HG02759 (cell line): Measurements from ENCODE around the gene RECQL5.
A peak's percentile ranks its signal among the peaks of the same experiment; 100 is the strongest.
"Not testable (repeated sequence)": the region's sequence is repeated elsewhere in the genome, so short reads cannot be mapped to it uniquely, and the experiment has no call there.

Experiments used
- ATAC-seq: cut with Tn5 transposase; IDR thresholded peaks from one replicate; pipeline ENCODE4 v1.9.1; 2021; ENCODE audit warnings: mild to moderate bottlenecking, moderate library complexity; ENCODE audit not compliant: unreplicated experiment

RECQL5 gene

DNA sequence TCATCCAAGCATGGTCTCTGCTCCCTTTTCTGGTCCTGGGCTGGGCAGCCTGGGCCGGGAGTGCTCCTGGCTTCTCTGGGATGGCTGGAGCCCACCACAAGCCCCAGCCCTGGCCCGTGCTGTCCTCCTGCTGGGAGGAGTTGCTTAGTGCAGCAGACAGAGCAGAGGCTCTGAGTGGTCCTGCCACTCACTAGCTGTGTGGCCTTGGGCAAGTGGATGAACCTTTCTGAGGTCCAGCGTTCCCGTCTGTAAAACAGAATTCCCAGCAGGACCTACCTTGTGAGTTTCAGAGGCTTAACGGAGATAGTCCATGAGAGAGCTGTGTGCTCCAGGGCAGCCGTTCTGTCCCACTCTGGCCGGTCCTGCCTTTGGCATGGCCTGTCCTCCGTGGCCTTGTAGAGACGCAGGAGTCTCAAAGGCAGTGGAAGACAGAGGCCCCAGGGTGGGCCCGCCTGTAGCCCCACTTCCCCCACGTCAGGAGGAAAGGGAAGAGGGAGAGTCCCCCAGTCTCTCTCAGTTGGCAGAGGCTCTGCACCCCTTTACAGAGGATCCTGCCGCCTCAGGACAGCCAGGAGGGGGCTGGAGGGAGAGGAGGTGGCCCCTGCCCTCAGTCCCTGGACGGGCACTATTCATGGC, 71.6 kb downstream of the RECQL5 start:
- ATAC-seq, result no peak

DNA sequence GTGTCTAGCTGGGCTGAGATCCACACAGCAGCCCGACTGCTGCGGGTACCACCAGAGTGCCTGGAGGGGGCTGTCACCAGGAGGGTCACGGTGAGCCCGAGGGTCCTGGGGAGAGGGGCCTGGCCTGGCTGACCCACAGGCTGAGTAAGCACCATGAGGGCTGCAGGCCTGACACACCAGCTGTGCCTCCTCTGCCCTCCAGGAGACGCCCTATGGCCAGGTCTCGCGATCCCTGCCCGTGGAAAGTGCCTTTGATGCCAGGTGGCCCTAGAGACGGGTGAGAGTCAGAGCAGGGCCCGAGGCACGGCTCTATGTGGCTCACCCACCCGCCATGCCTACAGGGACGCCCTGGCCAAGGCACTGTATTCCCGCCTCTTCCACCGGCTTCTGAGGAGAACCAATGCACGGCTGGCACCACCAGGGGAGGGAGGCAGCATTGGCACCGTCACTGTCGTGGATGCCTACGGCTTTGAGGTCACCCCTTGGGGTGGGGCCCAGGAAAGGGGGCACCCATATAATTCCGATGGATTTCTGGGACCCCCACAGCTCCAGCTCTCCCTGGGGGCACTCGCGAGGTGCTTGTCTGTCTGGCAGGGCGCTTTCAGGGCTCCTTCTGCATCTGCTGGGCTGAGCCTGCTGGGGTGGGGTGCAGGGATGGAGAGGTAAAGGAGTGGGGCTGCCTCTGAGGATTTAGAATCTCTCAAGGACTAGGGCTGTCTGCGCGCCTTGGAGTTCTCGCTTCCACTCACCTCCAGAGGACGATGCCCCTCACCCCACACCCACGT, 72.3 kb downstream of the RECQL5 start:
- ATAC-seq, result no peak

DNA sequence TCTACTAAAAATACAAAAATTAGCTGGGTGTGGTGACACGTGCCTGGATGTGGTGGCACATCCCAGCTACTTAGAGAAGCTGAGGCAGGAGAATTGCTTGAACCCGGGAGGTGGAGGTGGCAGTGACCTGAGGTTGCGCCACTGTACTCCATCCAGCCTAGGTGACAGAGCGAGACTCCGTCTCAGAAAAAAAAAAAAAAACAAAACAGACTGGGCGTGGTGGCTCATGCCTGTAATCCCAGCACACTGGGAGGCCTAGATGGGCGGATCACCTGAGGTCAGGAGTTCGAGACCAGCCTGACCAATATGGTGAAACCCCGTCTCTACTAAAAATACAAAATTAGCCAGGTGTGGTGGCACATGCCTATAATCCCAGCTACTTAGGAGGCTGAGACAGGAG, 73.5 kb downstream of the RECQL5 start:
- not testable (repeated sequence) for ATAC-seq

DNA sequence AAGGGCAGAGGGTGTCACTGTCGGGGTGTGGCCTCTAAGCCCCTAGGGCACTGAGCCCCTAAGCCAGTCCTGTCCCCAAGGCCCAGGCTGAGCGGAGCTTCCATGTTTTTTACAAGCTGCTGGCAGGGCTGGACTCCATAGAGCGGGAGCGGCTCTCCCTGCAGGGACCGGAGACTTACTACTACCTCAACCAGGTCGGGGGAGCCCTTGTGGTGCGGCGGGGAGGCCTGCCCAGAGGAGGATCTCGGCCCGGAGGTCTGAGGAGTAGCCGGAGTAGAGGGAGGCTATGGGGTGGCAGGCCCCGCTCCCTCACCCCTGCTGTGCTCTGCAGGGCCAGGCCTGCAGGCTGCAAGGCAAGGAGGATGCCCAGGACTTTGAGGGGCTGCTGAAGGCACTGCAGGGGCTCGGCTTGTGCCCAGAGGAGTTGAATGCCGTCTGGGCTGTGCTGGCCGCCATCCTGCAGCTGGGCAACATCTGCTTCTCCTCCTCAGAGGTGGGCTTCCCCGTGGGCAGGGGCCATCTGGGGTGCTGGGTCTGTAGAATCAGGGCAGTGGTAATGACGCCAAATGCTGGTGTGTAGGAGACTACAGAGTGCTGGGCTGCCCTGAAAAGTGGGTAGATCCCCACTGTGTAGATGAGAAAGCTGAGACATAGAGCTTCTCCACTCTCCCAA, 74.5 kb downstream of the RECQL5 start:
- ATAC-seq, result no peak

DNA sequence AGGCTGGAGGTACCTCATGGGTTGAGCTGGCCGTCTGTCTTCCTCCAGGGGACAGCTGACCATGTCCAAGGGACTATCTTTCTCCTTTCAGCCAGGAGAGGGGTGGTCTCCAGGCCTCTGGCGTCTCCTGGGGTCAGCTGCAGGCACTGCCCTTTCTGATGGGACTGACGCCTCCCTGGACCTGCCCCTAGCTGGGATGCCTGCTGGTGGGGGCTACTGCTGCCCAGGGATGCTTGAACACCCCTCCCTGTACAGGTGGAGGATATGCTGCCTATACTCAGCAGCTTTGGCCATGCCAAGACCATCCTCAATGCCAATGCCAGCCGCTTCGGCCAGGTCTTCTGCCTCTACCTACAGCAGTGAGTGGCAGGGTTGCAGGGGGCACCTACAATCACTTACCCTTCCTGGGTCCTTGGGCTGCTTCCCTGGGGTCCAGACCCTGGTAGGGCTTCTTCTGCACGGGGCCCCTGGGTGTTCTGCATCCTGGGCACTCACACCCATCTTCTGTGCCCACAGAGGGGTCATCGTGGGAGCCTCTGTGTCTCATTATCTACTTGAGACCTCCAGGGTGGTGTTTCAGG, 75.1 kb downstream of the RECQL5 start:
- no peak for ATAC-seq

DNA sequence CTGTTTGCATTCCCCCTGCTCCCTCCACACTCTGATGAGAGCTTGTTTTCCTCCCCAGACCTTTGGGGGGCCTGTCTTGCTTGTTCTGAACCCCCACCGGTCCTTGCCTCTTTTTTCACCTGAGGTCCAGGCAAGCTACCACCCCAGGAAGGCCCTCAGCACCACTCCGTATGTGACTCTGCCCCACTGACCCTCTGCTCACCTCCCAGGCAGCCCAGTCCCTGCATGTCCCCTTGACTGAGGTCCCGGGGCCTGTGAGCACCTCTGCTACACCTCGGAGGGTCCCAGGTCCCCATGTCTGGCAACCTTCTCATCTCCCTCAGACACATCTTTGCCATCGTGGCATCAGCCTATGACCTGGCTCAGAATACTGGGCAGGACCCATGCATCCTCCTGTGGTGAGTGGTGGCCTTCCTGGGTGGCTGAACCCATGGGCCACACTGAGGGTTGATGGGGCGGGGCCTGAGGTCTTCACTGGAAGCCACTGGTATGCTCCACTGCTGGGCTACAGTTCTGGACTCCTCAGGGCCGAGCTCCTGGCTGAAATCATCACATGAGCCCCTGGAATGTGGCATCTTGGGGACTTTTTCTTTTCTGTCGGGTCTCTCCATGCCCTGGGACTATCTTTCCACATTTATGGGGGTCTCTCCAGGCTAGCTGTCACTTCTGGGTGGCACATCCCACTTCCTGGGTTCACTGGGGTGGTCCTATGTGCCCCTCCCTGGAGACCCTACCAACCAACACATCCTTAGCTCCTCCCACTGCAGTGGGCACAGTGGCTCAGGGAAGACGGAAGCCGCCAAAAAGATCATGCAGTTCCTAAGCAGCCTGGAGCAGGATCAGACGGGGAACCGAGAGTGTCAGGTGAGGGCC, 75.9 kb downstream of the RECQL5 start:
- ATAC-seq, result no peak

DNA sequence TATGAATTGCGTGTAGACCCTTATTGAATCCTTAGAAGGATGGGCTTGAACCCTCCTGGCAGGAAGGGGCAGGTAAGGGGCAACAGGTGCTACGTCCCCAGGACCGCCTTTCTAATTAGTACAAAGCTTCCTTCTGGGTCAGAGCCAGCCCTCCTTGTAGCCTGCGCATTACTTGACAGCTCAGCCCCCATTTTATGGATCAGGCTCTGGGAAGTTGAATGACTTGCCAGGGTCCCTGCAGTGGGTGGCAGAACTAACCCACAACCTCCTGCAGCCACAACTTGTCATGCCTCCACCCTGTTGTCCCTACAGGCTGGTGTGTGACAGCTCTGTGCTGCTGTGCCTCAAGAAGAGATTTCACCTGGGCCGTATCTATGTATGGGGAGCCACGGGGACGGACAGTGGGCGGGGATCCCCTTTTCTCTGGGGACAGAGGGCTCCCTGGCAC, 76.6 kb downstream of the RECQL5 start:
- no peak for ATAC-seq

DNA sequence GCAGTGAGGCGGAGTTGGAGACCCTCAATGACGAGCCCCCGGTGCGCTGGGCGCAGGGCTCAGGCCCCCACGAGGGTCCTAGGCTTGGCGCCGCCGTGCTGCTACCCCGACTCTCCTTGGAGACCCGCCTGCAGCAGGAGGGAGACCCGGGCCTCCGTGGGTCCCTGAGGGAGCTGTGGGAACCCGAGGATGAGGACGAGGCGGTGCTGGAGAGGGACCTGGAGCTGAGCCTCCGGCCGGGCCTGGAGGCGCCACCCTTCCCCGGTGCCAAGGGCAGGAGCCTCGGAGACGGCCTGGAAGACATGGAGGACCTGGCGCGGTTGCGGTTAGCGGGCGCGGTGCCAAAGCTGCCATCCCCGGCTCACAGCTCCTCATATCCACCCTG, 77.0 kb downstream of the RECQL5 start:
- ATAC-seq, result no peak

DNA sequence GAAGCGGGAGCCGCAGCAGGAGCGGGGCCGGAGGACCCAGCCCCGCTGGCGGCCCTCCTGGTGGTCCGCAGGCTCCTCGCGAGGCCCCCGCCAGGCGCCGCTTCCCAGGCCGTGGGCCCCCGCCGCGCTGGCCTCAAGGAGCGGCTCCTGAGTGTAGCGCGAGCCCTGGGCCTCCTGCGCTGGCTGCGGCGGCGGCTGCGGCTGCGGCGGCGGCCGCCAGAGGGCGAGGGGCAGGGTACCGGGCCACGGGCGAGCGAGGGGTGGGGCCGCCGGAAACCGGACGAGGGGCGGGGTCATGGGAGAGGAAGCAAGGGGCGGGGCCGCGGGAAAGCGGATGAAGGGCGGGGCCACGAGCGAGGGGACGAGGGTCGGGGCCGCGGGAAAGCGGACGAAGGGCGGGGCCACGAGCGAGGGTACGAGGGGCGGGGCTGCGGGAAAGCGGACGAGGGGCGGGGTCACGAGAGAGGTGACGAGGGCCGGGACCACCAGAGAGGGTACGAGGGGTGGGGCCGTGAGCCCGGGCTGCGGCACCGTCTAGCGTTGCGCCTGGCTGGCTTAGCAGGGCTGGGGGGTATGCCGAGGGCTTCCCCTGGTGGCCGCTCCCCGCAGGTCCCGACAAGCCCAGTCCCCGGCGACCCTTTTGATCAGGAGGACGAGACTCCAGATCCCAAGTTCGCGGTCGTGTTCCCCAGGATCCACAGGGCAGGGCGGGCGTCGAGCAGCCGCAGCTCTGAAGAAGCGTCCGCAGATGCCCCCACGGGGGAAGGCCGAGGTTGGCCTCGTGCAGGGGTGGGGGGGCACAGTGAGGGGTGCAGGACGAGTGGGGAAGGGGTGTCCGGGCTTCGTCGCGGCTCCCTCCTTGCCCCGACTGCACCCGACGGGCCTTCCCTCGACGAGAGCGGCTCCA, 77.7 kb downstream of the RECQL5 start:
- ATAC-seq, result peak; percentile 86

DNA sequence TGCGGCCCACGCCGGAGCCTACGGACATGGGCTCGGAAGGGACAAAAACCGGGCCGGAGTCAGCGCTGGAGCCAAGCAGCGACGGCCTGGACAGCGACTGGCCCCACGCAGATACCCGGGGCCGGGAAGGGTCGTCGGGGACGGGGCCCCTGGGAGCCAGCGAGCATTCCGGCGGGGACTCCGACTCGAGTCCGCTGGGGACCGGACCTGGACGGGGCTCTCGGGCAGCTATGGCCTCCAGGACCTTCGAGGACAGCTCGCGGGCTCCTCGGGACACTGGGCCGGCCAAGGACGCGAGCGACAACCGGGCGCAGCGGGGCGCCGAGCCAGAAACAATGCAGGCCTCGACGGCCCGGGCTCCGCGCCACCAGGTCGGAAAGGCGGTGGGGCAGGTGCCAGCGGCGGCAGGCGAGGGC, 78.3 kb downstream of the RECQL5 start:
- ATAC-seq, result peak; percentile 23

DNA sequence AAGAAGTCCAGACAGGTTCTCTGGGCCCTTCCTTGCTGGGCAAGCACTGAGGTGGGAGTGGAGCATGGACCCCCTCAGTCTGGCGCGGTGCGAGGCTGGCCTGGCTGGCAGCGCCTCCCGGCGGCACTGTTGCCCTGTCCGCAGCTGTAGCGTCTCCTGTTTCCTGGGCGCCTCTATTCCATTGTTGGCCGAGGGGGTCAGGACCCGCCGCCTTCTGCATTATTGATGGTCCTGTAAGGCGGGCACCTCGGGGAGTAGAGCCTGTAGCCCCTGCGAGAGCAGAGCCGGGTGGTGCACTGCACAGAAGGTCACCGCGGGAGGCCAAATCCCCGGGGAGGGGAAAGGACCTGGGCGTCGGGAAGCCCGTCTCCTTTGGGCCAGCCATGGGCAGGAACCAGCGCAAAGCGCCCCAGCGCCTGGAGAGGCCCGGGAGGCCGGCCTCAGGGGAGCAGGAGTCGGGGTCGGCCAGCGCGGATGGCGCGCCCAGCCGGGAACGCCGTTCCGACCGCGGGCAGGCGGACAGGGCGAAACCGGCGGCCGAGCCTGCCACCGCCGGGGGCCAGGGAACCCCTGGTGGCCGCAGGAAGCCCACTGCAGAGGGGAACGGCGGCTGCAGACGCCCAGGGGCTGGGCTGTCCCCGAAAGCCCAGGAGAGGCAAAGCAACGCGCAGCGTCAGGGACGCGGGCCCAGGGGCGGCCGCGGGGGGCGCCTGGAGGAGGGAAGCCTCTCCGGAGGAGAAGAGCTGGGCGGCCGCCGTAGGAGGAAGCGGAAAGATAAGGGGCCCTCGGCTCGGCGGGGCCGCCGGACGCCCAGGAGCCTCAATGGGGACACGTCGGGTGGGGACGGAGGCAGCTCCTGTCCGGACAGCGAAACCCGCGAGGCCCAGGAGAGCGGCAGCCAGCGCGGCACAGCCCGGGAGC, 79.0 kb downstream of the RECQL5 start, which contains the start of gene MYO15B:
MYO15B (plus strand) TSS at position 126 of the 921 bp plus-strand sequence; CDS start at position 384, 258 bp downstream.
- no peak for ATAC-seq

DNA sequence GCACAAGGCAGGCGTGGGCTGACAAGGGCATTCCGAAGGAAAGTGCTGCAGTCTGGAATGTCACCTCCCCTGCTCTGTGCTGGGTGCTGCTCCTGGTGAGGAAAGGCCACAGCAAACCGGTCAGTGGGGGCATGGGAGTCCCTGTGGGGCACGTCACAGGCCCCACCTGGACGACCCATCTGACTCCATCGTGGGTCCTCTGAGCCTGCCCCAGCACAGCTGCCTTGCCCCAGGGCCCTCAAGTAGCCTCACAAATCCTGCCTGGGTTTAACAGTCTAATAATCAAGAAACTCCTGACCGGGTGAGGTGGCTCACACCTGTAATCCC, 82.1 kb downstream of the RECQL5 start:
- no peak for ATAC-seq

DNA sequence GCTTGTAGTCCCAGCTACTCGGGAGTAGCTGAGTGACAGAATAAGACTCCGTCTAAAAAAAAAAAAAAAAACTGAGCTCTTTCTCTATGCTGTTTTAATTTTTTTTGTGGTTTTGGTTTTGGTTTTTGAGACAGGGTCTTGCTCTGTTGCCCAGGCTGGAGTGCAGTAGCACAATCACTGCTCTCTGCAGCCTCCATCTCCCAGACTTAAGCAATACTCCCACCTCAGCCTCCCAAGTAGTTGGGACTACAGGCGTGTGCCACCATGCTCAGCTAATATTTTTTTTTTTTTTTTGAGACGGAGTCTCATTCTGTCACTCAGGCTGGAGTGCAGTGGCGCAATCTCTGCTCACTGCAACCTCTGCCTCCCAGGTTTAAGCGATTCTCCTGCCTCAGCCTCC, 83.8 kb downstream of the RECQL5 start:
- not testable (repeated sequence) for ATAC-seq

DNA sequence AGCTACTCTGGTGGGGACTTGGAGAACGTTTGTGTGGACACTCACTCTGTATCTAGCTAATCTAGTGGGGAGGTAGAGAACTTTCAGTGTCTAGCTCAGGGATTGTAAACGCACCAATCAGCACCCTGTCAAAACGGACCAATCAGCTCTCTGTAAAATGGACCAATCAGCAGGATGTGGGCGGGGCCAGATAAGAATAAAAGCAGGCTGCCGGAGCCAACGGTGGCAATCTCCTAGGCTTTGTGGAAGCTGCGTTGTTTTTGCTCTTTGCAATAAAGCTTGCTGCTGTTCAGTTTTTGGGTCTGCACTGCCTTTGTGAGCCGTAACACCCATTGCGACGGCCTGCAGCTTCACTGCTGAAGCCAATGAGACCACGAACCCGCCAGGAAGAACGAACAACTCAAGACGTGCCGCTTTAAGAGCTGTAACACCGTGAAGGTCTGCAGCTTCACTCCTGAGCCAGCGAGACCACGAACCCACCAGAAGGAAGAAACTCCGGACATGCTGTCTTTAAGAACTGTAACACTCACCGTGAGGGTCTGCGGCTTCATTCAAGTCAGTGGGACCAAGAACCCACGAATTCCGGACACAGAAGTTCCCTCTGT, 85.7 kb downstream of the RECQL5 start:
- ATAC-seq, result not testable (repeated sequence)
